Measurements from ENCODE around the gene LSM10.

Gene LSM10

GRCh38 chr1:36359911-36360550 lies 37.7 kb downstream of the LSM10 start:
- TF ChIP-seq CTCF (IDR thresholded peaks at IDR 0.05; ENCODE audit: extremely low read depth, missing control alignments), result no peak
- no peak for DNase-seq (ENCODE audit: low spot score)

- no peak for TF ChIP-seq CTCF (IDR thresholded peaks at IDR 0.05; ENCODE audit: extremely low read depth, missing control alignments)
- no peak for DNase-seq (ENCODE audit: low spot score)
Observed at GRCh38 chr1:36359383-36359782, 38.3 kb downstream of the LSM10 start.

- DNase-seq (ENCODE audit: low spot score), result no peak
- TF ChIP-seq CTCF (IDR thresholded peaks at IDR 0.05; ENCODE audit: extremely low read depth, missing control alignments), result no peak
Observed at GRCh38 chr1:36358514-36359084, 39.1 kb downstream of the LSM10 start.

GRCh38 chr1:36355811-36356210 lies 41.9 kb downstream of the LSM10 start:
- DNase-seq (ENCODE audit: low spot score), result no peak
- TF ChIP-seq CTCF (IDR thresholded peaks at IDR 0.05; ENCODE audit: extremely low read depth, missing control alignments), result no peak

- no peak for TF ChIP-seq CTCF (IDR thresholded peaks at IDR 0.05; ENCODE audit: extremely low read depth, missing control alignments)
Observed at GRCh38 chr1:36354486-36354885, 43.2 kb downstream of the LSM10 start.

GRCh38 chr1:36352910-36353878 lies 44.5 kb downstream of the LSM10 start:
- DNase-seq (ENCODE audit: low spot score), result no peak

More at GRCh38 chr1:36354486-36354885, 43.2 kb downstream of the LSM10 start:
- DNase-seq (ENCODE audit: low spot score), result no peak

More at GRCh38 chr1:36352910-36353878, 44.5 kb downstream of the LSM10 start:
- no peak for TF ChIP-seq CTCF (IDR thresholded peaks at IDR 0.05; ENCODE audit: extremely low read depth, missing control alignments)
